Left kidney (tissue), 2 donors: ENCODE measurements around the gene ALKBH3. TPM values are rescaled to one million over a fixed set of nuclear protein-coding genes. Genes with fewer than 3 reads are reported as not detected.
A peak's percentile ranks its signal among the peaks of the same experiment; 100 is the strongest.

Experiments
- DNase-seq: peaks from one replicate; pipeline ENCODE4 v3.0.0-alpha.2; 2013
- polyA plus RNA-seq: library from polyadenylated mRNA; unstranded; fragments of 120-200 nt; gene quantifications from one replicate; pipeline ENCODE4 v1.2.1, GENCODE V29; 2013; ENCODE audit not compliant: insufficient read length

The ALKBH3 gene
- polyA plus RNA-seq, 1 donor: 34.2 TPM

DNA sequence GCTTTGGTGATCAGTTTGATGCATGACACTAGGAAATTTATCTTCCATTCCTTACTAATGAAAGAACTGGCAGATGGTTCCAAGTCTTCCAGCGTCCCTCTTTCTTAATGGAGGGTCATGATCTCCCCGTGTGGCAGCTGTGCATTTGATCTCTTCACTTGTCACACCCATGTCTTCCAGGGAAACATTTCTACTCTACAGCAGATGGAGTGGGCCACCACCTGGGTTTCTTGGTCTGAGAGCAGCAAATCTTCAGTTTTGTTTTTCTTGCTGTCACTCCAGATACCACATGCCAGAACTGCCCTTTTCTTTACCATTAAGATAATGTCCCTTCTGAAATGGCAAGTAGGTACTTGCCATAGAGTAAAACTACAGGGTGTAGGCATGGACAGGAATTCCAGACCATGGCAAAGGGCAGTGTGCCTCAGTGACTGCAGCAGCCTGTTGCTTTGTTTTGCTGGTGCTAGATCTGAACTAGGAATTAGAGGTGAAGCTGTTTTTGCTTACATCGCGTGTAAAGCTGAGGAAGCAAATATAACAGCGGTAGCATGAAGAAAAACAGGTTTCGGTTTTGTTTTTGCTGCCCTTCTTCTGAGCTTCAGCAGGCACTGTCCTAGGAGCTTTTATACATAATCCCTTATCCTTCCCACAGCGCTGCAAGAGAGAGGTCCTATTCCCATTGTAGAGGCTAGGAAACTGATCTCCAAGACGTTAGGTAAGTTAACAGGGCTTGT lies 41.1 kb downstream of the ALKBH3 start:
- DNase-seq: no peak

DNA sequence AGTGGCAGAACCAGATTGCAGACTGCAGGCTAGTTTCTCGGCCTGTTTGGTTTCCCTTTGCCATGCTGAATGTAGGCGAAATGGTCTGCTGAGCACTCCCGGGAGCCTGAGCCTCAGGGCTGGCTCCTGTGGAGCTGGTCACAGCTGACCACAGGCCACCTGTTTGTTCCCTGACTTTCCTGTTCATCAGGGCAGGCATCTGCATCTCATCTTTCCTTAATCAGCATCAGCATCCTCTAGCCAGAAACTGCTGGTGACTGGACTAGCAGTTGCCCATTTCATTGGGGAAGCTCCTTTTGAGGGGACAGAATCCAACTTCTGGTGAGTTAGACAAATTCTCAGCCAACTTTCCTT lies 41.6 kb downstream of the ALKBH3 start:
- no peak for DNase-seq

DNA sequence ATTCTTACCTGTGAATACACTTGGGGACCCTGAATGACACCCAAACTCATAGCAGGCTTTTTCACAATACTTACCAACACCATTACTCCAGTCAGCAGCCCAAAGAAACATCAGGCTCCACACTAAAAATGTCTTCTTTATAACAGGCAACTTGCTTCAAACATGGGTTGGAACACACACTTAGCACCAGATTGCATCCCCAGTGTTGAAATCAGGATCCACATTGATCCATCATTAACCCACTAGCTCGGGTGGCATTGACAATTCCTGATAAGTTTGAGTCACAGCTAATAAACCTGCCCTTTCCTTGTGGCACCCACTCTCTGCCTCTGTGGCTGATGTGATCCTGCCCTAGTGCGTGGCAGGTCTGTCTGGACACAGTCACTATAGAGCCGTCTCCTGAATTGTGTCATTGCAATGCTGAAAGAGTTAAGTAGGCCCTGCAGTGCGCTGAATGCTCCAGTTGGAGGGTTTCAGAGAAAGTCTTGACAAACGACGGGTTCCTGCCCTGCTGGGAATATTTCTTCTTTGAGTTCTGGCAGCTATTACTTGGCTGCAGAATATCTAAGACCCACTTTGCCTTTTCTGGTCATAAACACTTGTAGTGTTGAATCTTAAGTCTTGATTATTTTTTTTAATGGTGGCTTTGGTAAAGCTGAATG lies 42.2 kb downstream of the ALKBH3 start:
- DNase-seq: peak; percentile 57

DNA sequence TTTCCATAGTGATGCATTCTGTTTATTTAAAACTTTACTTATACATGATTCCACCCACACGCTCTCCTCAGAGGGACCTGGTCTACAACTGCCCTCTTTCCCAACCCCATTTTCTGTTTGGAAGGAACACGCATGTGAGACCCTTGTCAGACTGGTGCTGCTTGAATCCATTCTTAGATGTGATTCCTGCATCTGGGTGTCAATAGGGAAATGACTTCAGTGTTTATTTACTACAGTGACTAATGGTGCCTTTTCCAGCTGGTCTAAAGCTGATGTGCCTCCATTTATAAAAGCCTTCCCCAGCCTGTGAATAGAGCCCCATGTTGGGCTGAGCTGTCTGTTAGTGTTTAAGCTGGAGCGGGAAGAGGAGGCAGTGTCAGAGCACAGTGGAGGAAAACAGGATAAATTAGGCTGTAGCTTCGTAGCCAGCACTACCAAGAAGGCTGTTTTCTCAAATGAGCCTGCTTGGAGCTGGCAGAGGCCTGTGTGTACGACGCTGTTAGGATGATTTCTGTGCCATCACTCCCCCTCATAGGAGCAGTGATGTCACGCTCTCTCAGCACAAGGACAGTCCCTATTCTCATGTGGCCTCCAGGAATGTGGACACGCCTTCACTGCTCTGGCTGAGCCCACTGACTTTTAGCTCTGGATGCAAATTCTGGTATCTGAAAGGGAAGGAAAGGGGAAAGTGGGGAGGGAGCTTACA lies 42.9 kb downstream of the ALKBH3 start:
- DNase-seq: peak; percentile 61

DNA sequence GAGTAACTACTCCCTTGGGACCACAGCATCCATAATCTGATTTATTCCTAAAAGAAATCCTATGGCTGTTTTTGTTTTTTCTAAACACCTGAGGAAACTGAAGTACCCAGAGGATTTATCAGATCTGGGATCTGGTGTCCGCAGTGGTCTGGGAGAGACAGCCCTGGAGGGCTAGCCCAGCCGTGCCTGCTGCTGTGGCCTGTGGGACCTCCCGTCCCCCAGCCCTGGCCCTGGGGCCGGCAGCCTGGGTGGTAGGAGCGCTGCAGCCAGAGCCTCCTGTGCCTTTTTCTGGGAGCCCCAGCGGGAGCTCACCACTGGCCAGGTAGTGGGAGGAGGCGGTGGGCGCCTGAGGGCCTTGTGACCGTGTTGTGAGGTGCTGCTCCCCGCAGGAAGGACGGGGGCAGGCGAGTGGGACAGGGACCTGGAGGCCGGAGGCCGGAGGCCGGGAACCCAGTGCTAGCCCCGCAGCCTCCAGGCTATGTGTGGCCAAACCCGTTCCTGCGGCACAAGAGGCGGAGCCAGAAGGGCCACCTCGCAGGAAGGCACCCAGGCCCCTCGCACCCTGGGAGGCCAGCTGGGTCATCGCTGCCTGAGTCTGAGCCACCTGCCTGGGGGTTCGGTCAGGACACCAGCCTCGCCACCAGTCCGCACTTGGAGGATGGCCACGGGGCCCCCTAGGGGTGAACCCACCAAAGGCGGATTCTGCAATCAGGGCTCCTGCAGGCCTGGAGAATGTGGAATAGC lies 43.7 kb downstream of the ALKBH3 start:
- no peak for DNase-seq

DNA sequence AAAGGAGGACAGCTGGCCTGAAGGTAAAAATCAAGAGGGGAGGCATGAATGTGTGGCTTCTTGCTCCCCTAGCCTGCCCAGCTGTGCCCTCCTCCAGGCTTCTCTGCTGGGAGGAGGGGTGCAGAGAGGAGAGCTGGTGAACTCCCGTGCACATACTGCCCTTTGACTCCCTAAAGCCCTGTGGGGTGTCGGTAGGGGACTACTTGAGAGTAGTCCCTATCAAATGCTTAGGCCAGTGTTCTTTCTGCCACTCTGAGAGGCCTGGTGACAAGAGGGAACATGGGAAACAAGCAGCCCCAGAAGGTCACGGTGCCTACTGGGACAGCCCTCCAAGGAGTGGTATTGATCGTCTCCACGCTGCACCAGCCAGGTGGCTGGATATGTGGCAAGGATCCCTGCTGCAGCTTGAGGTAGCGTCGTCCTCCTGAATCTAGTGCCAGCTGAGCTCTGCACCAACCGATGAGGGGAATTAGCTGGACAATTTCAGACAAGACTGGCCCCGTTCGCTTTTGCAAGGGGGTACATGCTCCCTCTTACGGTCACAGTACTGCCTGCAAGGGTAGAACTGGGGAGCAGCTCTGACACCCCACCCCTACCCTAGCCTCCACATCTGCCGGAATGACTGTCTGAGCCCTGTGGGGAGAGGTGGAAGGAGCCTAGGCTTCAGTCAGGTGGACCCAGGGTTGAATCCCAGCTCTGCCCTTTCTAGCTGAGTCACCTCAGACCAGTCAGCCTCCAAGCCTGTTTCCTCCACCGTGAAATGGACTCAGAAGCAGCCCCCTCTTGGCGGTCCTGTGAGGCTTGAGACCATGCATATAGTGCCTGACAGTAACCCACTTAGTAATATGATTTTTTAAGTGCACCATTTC lies 44.7 kb downstream of the ALKBH3 start:
- DNase-seq: no peak

DNA sequence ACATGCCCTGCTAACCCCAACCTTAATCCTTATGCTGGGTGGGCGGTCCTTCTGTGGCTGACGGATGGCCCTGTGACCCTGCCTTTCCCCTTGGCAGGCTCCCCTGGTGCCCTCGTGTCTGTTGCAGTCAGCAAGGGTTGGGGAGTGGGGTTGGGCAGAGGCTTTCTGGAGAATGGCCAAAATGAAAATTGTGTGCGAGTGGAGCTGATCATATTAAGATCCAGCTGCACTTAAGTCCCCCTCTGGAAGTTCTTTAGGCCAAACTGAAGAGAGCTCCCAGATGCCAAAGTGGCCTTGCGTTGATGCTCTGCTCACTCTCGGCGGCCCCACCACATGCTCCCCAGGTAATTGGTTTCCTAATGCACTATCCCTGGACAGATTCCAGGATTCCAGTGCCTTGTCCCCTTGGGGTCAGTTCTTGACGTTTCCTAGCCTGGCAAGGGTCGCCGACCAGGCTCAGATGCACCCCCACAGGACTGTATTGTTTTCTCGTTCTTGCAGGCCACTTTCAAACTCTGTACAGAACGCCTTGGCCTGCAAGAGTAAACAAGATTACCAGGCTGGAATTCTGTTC lies 45.4 kb downstream of the ALKBH3 start:
- DNase-seq: no peak

DNA sequence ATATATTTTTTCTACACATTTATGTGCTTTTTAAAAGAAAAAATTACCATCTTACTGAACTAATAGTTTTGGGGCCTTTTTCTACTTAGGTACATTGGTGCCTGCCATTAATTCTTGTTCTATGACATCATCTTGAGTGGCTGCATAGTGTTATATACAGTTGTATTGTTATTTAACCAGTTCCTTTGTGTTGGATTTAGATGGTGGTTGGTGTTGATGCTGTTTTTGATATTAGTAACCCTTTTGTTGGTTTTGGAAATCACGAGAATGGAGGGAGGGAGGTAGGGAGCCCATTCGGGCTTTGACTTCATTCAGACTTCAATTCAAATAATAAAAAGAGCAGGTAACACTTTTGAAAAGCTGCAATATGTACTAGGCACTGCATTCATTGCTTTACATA lies 46.4 kb downstream of the ALKBH3 start:
- DNase-seq: no peak

DNA sequence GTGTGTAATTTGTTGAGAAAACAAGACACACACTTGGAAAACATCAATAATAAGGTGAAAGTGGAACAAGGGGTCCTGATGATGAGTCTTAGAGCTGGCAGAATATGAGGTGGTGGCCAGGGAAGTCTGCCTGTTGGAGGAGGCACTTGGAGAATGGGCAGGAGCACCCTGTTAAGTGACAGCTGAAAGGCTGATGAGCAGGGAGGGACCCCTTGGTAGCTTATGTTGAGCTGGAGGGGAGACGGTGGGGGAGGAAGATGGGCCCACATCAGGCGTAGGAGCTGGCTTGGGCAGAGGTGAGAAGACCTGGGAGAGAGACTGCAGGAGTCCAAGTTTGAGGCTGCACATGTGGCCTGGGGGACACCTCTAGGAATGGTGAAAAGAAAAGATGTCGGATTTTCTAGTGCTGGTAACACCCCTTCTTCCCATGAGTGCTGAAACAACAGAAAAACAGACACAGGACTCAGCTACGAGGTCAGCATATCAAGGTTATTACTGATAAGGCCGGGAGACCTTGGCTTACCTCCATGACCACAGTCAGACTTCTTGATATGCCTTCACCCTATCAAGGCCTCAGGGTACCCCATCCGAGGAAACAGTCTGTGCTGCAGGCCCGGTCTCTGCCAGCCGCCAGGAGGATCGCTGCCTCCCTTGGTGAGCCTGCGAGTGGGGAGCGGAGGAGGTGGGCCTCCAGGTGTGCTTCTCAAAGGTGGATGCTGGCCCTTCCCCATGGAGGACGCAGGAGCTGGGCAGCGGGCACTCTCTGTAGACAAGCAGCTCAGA lies 47.5 kb downstream of the ALKBH3 start:
- DNase-seq: no peak

DNA sequence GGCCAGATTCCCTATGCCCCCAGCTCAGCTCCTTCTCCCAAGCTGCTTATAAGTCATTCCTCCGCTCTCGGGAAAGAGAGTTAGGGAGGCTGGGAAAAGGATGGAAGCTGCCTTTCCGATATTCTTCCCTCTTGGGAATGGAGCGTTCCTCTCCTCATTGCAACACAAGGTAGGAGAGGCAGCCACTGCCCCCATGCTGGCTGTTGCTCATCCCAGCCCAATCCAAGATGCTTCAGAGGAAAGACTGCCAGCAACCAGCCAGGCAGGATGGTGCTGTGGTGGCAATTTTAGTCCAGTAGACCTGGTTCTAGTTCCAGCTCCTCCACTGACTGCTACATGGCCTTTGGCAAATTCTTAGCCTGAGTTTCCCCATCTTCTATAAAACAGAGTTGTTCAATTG lies 48.1 kb downstream of the ALKBH3 start:
- no peak for DNase-seq

DNA sequence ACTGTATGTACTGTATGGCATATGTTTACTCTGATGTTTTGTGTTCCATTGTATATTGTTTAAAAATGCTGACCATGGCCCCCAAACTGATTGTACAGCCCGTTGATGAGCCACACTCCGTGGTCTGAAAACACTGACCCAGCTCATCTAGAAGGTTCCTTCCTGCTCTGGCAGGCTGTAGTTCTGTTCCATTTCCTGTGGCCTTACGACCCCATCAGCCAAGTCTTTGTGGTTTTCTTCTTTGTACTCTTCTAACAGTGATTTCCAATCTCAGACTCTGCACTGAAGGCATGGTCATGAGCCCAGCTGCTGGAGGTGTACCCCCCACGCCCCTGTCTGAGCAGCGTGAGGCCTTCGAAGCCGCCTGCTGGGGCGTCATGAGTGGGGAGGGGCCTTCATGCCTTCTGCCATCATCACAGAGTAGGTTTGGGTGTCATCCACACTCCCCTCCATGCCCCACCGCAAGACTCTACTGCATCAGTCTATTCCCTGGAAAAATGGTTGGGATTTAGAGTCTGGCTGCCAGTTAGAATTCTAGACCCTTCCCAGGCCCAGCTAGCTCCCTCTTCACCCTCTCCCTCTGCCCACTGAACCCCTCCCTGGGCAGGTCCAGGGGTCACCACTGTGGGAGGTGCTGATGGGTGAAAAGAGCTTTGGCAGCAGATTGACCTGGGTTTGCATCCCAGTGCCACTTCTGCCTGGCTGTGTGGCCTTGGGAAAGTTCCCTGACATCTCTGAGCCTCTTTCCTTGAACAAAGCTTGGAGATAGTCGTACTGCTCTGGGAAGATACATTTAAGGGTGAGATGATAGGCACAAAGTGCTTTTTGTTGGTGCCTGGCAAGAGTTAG lies 50.5 kb downstream of the ALKBH3 start:
- DNase-seq: no peak

DNA sequence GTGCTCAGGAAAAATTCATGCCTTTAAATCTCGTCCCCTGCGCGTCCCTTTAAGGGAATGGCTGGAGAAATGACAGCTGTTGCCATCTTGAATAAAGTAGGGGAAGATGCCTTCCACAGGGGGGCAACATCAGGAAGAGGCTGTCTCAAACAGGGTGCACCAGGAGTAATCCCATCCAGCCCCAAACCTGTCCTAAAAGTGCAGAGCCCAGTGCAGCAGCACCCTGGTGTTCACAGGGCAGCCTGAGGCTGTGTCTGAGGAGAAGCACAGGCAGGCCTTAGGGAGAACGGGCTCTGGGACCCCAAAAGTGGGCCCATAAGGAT lies 51.0 kb downstream of the ALKBH3 start:
- DNase-seq: no peak

DNA sequence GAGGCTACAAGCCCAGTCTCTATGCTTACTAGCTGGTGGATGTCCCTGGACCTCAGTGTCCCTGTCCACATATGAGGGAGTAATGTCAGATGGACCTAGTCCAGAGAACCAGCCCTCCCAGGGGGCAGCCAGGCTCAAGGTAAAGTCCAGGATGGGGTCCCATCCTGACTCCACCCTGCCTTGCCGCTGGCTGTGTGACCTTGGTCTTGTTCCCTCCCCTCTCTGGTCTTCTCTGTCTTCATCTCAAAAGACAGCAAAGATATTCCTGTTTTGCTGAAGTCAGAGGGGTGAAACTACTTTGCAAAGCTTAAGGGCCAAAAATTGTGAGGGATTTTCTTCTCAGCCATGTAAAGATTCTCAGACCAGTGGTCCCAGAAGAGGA lies 52.6 kb downstream of the ALKBH3 start:
- DNase-seq: no peak

DNA sequence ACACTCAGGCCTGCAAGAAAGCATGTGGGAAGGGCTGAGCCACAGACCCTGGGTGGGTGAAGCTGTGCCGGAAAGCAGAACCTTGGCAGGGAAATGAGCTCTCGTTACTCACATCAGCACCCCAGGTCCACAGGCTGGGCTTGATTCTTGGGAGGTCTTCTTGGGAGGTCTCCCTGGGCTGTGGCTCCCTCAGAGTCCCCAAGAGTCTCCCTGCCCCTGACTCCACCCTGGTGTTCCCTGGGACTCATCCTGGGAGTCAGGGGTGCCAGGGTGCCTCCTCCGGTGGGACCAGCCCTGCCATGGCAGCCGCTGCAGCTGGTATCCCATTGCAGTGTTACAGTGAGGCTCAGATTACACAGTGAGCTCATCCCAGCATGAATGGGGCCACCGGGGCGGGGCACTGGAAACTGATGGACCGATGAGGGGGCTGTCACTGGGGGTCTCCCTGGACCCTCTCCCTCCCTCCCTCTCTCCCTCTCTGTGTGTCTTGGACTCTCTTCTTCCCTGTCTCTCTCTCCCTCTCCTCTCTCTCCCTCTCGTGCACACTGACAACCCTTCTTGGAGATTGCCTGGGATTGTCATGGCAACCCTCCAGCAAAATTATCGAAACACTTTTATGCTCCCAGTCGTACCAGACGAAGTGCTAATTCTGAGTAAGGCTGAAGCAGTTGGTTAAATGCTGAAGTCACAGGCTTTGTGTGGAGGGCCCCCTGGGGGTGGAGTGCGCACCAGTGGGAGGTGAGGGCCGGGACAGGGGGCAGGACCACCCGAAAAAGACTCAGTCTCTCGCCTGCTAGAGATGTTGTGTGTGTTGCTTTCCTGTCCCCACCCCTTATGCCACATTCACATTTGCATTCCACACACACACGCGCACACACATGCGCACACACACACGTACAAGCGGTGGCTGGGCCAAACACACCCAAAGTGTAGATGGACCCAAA lies 53.2 kb downstream of the ALKBH3 start:
- DNase-seq: no peak

DNA sequence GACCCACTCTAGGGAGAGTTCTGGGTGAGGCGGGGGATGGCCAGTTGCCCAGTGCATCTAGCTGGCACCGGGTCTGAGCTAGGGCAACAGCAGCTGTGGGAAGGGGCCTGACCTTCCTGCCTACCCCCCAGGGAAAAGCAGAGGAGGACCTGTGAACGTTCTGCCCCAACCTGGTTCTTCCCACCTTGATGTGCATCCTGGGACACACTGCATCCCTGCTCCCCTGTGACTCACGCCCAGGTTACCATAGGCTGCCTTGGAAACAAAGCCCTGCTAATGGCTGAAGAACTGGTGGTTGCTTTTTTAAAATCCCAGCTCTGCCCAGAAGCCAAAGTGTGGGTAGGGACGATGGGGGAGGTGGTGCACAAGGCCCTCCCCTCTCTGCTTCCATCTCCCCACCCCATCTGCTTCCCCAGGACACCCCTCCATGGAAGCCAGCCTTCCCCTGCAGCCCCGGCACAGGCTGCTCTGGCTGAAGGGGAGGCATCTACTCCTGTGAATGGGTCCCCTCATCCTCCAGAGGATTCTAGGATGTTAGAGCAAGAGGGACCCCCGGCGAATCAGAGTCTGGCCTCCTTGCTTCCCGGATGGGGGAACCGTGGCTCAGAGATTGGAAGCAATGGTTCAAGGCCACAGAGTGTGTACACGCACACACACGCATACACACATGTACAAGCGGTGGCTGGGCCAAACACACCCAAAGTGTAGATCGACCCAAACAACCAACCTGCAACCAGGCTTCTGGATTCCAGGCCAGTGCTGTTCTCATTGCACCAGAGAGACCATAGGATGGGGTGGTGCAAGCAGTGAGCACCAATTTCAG lies 54.2 kb downstream of the ALKBH3 start:
- DNase-seq: no peak

DNA sequence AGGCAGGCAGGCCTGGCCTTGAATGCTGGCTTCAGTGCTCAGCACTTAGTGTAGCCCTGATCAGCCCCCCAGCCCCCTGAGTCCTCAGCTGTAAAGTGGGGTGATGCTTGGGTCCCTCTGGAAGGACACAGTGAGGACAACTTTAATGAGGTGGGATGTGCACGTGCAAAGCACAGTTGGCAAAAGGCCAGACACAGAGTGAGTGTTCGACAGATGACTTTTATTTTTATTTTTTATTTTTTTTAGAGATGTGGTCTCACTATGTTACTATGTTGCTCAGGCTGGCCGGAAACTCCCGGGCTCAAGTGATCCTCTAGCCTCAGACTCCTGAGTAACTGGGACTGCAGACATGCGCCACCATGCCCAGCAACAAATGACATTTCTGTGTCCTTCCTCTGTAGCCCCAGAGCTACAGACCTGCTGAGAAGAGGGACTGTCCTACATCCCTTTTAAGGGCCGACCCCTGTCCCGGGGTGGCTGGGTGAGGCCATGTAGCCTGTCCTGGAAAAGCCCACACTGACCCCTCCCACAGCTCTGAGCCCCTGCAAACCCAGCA lies 54.9 kb downstream of the ALKBH3 start:
- no peak for DNase-seq

DNA sequence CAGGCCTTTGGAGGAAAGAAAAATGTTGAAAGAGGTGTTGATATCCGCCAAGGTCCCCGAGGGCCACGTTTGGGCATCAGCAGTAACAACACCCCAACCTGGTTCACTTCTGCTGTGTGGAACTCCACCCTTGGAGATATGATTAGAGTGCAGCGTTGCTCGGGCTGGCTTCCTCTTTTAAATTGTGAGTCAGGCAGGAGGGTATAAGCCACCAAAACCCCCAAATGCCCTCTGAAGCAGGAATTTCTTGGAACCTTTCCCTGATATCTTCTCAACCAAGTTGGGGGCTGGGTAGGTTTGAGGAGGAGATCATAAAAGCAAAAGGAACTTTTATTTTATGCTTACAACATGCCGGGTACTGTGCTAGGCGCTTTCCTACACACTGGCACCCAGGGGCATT lies 55.4 kb downstream of the ALKBH3 start:
- no peak for DNase-seq
